GM12878 (cell line): ENCODE measurements around the gene BDKRB2. TPM values are rescaled to one million over a fixed set of nuclear protein-coding genes. Genes with fewer than 3 reads are reported as not detected.

Experiments
- ATAC-seq: fragments of 200-7000 bp; cut with Tn5 transposase; 3 replicates; pipeline ENCODE4 v1.9.1; 2020; ENCODE audit warnings: mild to moderate bottlenecking, moderate library complexity
- BruUV-seq: library from RNA; stranded (reverse); fragments of 400-500 nt; replicated peaks from 2 replicates; lab custom pipeline; 2021; lab: Mats Ljungman, UMichigan
- CTCF ChIA-PET: fragments of 300-600 bp; sonication (Branson Sonifier 250); formaldehyde crosslinking; extraction: SDS; loops from one replicate; lab custom pipeline; 2021; ENCODE audit warnings: inconsistent platforms; lab: Yijun Ruan, JAX
- POLR2A ChIA-PET: fragments of 350-600 bp; formaldehyde crosslinking; extraction: SDS; loops from one replicate; lab custom pipeline; 2021; ENCODE audit warnings: inconsistent platforms; lab: Charles Lee
- RAD21 ChIA-PET: fragments of 300-600 bp; sonication (Branson Sonifier 250); formaldehyde crosslinking; loops from one replicate; lab custom pipeline; 2023; ENCODE audit warnings: antibody characterized with exemption; ENCODE audit not compliant: unreplicated experiment; lab: Charles Lee
- SMC1A ChIA-PET: fragments of 300-600 bp; sonication (Branson Sonifier 250); formaldehyde crosslinking; loops from one replicate; lab custom pipeline; 2023; ENCODE audit not compliant: unreplicated experiment, uncharacterized antibody; lab: Charles Lee
- DNase-seq: peaks from one replicate; pipeline ENCODE4 v3.0.0-alpha.2; 2011; ENCODE audit warnings: low read depth, low spot score
- FAIRE-seq: peaks from 3 replicates; lab custom pipeline; 2011; peaks lifted over from hg19 to GRCh38; lab: Jason Lieb, UNC
- H2AFZ ChIP-seq: 2 replicates; pipeline ENCODE4 v1.6.0; 2011; ENCODE audit warnings: low read depth, low read length, control low read depth; ENCODE audit not compliant: control insufficient read depth
- H3K27ac ChIP-seq: 2 replicates; pipeline ENCODE4 v1.5.1; 2011; ENCODE audit warnings: control low read depth; ENCODE audit not compliant: control insufficient read depth, insufficient read depth
- H3K27me3 ChIP-seq, 2 experiments: replicated peaks in 1 of 2; 2 replicates each; pipeline versions ENCODE4 v1.6.0 to v1.6.1; 2011; ENCODE audit warnings: low read length in 1 of 2; ENCODE audit not compliant: control insufficient read depth in 2 of 2, insufficient read depth in 2 of 2
- H3K36me3 ChIP-seq, 2 experiments: 2 replicates each; pipeline ENCODE4 v1.5.1; 2011; ENCODE audit warnings: low read length in 1 of 2; ENCODE audit not compliant: control insufficient read depth in 2 of 2, insufficient read depth in 2 of 2
- H3K4me1 ChIP-seq: 2 replicates; pipeline ENCODE4 v1.6.1; 2011; ENCODE audit warnings: mild to moderate bottlenecking, low read length, moderate library complexity, mixed read lengths; ENCODE audit not compliant: control insufficient read depth, insufficient read depth
- H3K4me2 ChIP-seq: 2 replicates; pipeline ENCODE4 v1.6.0; 2011; ENCODE audit warnings: control low read depth; ENCODE audit not compliant: control insufficient read depth, insufficient read depth
- H3K4me3 ChIP-seq: fragments of 200-600 bp; sonication (generic); 2 replicates; pipeline ENCODE4 v1.5.1; 2016
- H3K79me2 ChIP-seq: 2 replicates; pipeline ENCODE4 v1.6.0; 2011; ENCODE audit warnings: low read length; ENCODE audit not compliant: control insufficient read depth, insufficient read depth
- H3K9ac ChIP-seq: 2 replicates; pipeline ENCODE4 v1.8.0; 2011; ENCODE audit warnings: low read length, control low read depth, mixed read lengths; ENCODE audit not compliant: control insufficient read depth, insufficient read depth
- H3K9me3 ChIP-seq: replicated peaks from 3 replicates; pipeline ENCODE4 v1.5.1; 2011; ENCODE audit warnings: mild to moderate bottlenecking, low read length; ENCODE audit not compliant: control insufficient read depth, insufficient read depth
- H4K20me1 ChIP-seq: 2 replicates; pipeline ENCODE4 v1.6.0; 2011; ENCODE audit not compliant: control insufficient read depth, insufficient read depth
- ASH2L ChIP-seq: fragments of 300-600, 200-600 bp; sonication (generic); IDR thresholded peaks from 2 replicates; pipeline ENCODE4 v1.6.1; 2017; ENCODE audit warnings: low read depth, mild to moderate bottlenecking, borderline replicate concordance
- JUND ChIP-seq: IDR thresholded peaks from 2 replicates; pipeline ENCODE4 v1.6.1; 2012; ENCODE audit warnings: low read depth, mild to moderate bottlenecking, low read length, improper control_type of control experiment, moderate library complexity
- NFYA ChIP-seq: IDR thresholded peaks from 2 replicates; pipeline ENCODE4 v1.6.1; 2011; ENCODE audit warnings: low read depth, mild to moderate bottlenecking, low read length, improper control_type of control experiment, borderline replicate concordance
- SMARCA5 ChIP-seq: fragments of 450-650 bp; IDR thresholded peaks from 2 replicates; pipeline ENCODE4 v1.6.1; 2017; ENCODE audit warnings: mild to moderate bottlenecking
- STAT1 ChIP-seq: fragments of 450-650 bp; conservative IDR thresholded peaks from 2 replicates; pipeline ENCODE4 v1.6.1; 2014; ENCODE audit warnings: antibody characterized with exemption, mild to moderate bottlenecking
- WGBS: methylation state at CpG from one replicate; pipeline ENCODE4 v1.1.6; 2016; ENCODE audit warnings: low lambda C conversion rate; ENCODE audit not compliant: insufficient replicate concordance, insufficient coverage; ENCODE audit errors: missing lambda C conversion rate; 5-methylcytosine and 5-hydroxymethylcytosine counted together
- in situ Hi-C: fragments of 300-500 bp; cut with MboI; formaldehyde crosslinking; loops from 9 replicates; pipeline ENCODE4 v1.14.3; 2018; ENCODE audit warnings: mixed read lengths
- intact Hi-C: fragments of 100-400 bp; cut with micrococcal nuclease; formaldehyde crosslinking; loops from one replicate; pipeline ENCODE4 v1.14.2; 2022; ENCODE audit not compliant: unreplicated experiment
- polyA plus RNA-seq, 11 experiments: library from polyadenylated mRNA; depleted of rRNA in 4 of 11; unstranded in 6 of 11; stranded (reverse) in 5 of 11; fragments of >200 nt; fragmentation: Nextera tagmentation in 4 of 11; fragmentation: Illumina TruSeq in 1 of 11; extraction: Ambion mirVana in 4 of 11; extraction: Trizol in 1 of 11; gene quantifications; 1 replicate in 1 of 11; 2 replicates in 10 of 11; pipeline versions ENCODE4 v1.2.1 to v1.2.3, GENCODE V29; 2011 to 2016; ENCODE audit warnings: inconsistent platforms in 2 of 11, missing spikeins in 2 of 11, low read depth in 1 of 11
- total RNA-seq, 4 experiments: library from RNA; depleted of rRNA in 3 of 4; stranded (reverse); fragments of >200 nt in 3 of 4; fragmentation: Illumina TruSeq in 1 of 4; extraction: Trizol in 1 of 4; gene quantifications; 2 replicates each; pipeline versions ENCODE4 v1.2.1 to v1.2.3, GENCODE V29; 2013 to 2021
- TF ChIP-seq, protein P1 (sequence below): IDR thresholded peaks from 2 replicates; pipeline ENCODE4 v1.6.1; 2012; ENCODE audit warnings: low read depth, low read length, improper control_type of control experiment

The BDKRB2 gene
- total and polyA plus RNA-seq, 10 of the 15 experiments (the other 5 are each of a cell fraction or from before 2014, with no cell fraction given), result 0.08 TPM; not detected in 9

DNA sequence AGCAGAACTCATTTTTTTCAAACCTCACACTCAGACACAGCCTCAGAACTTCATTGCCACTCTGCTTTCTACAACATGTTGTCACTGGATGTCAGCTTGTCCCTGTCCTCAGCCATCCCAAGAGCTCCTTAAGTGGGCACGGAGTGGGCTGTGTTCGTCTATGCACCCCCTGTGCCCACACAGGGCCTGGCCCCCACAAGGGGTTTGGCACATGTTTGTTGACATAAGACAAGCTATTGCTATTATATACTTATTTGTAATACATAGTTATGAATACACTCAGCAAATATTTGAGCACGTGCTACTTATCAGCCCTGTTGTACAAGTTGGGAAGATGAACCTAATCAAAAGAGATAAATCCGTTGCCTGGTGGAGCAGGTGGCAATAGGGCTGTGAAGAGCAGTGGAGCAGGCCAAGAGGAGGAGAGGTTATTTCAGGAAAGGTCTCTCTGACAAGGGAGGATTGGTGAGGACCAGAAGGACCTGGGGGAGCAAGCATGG is 47.1 kb downstream of the BDKRB2 start:
- no peak for ATAC-seq
- H3K79me2 ChIP-seq, result no peaks in the 10 kb centered on the region
- no peaks in the 10 kb centered on the region for H4K20me1 ChIP-seq
- H3K27ac ChIP-seq, result no peak overlapping the region
- POLR2A ChIA-PET, result interaction anchor here (1.1 kb wide), 1 partner anchor 9 kb away, joined by 3 read pairs; no protein-coding TSS in a partner anchor
- no peak overlapping the region for H2AFZ ChIP-seq
- H3K4me2 ChIP-seq, result no peak overlapping the region
- peaks cover 2 to 5% of the 10 kb centered on the region in 2 experiments; a peak in 3 of 4 replicates for H3K27me3 ChIP-seq
- H3K9me3 ChIP-seq, result no peaks in the 10 kb centered on the region
- no peak overlapping the region for H3K9ac ChIP-seq
- BruUV-seq, result no TSS peak
- SMC1A ChIA-PET, result no interaction called here
- CTCF ChIA-PET, result no interaction called here
- H3K36me3 ChIP-seq, result no peaks in the 10 kb centered on the region
- intact Hi-C loops (no loop called here), in situ Hi-C loops (no loop called here)
- no peak for FAIRE-seq
- no peaks in the 10 kb centered on the region for H3K4me1 ChIP-seq
- TF ChIP-seq, protein P1, sequence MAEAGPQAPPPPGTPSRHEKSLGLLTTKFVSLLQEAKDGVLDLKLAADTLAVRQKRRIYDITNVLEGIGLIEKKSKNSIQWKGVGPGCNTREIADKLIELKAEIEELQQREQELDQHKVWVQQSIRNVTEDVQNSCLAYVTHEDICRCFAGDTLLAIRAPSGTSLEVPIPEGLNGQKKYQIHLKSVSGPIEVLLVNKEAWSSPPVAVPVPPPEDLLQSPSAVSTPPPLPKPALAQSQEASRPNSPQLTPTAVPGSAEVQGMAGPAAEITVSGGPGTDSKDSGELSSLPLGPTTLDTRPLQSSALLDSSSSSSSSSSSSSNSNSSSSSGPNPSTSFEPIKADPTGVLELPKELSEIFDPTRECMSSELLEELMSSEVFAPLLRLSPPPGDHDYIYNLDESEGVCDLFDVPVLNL, result no peak
- TF ChIP-seq STAT1 (no peak), ASH2L (no peak)
- 26% methylated on average over 4 of the region's 4 CpGs for WGBS
- RAD21 ChIA-PET, result interaction anchor here (0.6 kb wide), 1 partner anchor 9 kb away, joined by 3 read pairs; no protein-coding TSS in a partner anchor
- no peak for DNase-seq
- H3K4me3 ChIP-seq, result no peak overlapping the region

DNA sequence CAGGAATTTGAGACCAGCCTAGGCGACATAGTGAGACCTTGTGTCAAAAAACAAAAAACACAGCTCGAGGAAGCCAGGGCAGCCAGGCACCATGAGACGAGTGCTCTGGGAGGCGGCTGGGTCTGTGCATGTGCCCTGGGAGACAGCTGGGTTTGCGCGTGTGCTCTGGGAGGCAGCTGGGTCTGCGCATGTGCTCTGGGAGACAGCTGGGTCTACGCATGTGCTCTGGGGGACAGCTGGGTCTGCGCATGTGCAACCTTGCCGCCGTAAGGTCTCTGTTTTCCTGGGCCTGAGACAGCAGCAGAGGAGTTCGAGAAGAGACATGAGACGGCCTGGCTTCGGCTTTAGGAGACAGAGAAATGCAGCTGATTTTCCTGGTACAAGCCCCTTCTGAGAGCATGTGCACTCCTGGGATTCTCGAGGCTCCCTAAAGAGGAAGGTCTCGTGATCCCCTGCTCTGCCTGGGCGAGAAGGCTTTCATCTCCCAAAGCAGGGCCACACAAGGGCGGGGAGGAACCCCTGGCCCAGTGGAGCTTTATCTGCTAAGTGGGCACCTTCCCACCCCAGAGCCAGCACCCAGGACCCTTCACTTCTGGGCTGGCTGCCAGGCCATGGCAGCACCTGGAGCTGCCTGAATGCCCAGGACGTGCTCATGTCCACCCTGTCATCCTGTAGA is 47.8 kb downstream of the BDKRB2 start:
- ChIA-PET POLR2A (interaction anchor here (1.1 kb wide), 1 partner anchor 9 kb away, joined by 3 read pairs; no protein-coding TSS in a partner anchor), CTCF (no interaction called here), SMC1A (no interaction called here), RAD21 (interaction anchor here (0.6 kb wide), 1 partner anchor 10 kb away, joined by 3 read pairs; no protein-coding TSS in a partner anchor)
- in situ Hi-C loops (no loop called here), intact Hi-C loops (no loop called here)
- no peaks in the 10 kb centered on the region for H3K79me2 ChIP-seq
- ATAC-seq, result no peak
- H3K27ac ChIP-seq, result no peak overlapping the region
- TF ChIP-seq SMARCA5 (no peak), JUND (no peak), NFYA (no peak)
- no peak for FAIRE-seq
- H3K9me3 ChIP-seq, result no peaks in the 10 kb centered on the region
- no TSS peak for BruUV-seq
- no peaks in the 10 kb centered on the region for H4K20me1 ChIP-seq
- no peak overlapping the region for H3K4me3 ChIP-seq
- WGBS, result 47% methylated on average over 19 of the region's 19 CpGs
- H3K36me3 ChIP-seq, result no peaks in the 10 kb centered on the region
- no peaks in the 10 kb centered on the region for H3K4me1 ChIP-seq
- no peak overlapping the region for H2AFZ ChIP-seq
- DNase-seq, result no peak
- H3K27me3 ChIP-seq, result peaks cover 2 to 5% of the 10 kb centered on the region in 2 experiments; a peak in 3 of 4 replicates
- no peak overlapping the region for H3K4me2 ChIP-seq
- no peak overlapping the region for H3K9ac ChIP-seq
